ENCODE measurements around the gene SIPA1.
"Not testable (repeated sequence)": the region's sequence is repeated elsewhere in the genome, so short reads cannot be mapped to it uniquely, and the experiment has no call there.

SIPA1 gene

DNA sequence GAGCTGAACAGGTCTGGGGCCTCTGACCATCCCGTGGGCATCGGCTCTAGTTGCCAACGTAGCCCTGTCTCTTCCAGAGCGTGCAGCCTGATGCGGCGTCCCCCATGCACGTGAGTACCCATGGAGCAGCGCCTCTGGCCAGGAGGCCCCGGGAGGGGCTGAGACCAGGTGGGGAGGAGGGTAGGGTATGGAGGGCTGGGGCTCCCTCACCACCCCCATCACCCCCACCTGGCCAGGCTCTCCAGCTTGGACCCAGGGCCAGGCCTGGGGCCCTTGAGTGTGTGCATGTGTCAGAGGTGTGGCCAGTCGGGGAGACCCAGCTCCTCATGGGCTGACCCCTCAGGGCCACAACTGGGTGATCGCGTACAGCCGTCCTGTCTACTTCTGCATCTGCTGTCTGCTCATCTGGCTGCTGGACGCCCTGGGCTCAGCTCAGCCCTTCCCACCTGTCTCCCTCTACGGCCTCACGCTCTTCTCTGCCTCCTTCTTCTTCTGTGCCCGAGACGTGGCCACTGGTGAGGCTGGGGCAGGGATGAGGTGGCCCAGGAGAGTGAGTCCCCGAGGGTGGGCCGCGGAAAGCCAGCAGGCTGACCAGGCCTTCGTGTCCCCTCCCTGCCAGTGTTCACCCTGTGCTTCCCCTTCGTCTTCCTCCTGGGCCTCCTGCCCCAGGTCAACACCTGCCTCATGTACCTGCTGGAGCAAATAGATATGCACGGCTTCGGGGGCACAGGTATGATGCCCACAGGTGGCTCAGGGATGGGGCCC is 13.9 kb upstream of the SIPA1 start:
- DNase-seq = no peak

GRCh38 chr11:65624931-65625627 is 12.8 kb upstream of the SIPA1 start:
- DNase-seq = no peak

DNA sequence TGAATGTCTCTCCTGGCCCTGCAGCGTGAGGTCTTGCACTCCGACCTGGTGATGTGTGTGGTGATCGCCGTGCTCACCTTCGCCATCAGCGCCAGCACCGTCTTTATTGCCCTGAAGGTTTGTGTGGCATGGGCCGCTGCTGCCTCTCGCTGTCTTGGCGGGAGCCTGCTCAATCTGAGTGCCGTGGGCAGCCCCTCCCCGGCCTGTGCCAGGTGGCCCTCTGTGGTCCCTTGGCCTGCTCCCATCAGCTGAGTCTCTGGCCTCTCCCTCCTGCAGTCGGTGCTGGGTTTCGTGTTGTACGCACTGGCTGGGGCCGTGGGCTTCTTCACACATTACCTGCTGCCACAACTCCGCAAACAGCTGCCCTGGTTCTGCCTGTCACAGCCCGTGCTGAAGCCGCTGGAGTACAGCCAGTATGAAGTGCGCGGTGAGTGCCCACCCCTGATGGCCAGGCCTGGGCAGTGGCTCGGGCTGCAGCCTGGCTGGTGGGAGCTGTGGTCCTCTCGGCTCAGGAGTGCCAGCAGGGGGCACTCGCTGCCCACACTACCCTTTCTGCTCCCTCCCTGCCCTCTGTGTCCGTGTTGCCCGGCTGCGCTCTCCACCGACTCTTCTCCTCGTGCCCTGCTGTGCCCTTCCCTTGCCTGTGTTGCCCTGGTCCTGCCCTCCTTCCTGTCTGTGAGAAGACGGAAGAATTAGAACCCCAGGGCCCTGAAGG is 12.1 kb upstream of the SIPA1 start:
- DNase-seq = peak; percentile 97

- DNase-seq = no peak
Measured at GRCh38 chr11:65627202-65627601, 10.7 kb upstream of the SIPA1 start.

DNA sequence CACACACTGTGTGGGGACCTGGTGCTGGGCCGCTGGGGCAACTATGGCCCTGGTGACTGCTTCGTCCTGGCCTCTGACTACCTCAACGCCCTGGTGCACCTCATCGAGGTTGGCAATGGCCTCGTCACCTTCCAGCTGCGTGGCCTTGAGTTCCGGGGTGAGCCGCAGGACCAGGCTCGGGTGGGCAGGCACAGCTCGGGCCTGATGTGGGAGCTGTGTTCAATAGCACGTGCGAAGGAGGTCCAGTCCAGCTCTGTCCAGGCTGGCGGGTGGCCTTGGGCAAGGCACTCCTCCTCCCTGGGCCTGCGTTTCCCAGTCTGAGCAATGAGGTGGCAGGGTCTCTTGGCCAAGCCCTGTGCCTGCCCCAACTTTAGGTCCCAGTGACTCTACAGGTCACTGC is 8.3 kb upstream of the SIPA1 start:
- no peak for DNase-seq

DNA sequence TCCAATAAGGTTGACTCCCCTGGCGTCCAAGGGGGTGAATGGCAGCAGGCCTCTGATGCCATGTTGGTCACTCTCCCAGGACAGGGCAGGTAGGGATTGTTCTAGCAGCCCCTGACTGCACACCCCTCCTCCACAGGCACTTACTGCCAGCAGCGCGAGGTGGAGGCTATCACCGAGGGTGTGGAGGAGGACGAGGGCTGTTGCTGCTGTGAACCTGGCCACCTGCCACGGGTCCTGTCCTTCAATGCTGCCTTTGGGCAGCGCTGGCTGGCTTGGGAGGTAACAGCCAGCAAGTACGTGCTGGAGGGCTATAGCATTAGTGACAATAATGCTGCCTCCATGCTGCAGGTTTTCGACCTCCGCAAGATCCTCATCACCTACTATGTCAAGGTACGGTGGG is 7.7 kb upstream of the SIPA1 start:
- no peak for DNase-seq

DNA sequence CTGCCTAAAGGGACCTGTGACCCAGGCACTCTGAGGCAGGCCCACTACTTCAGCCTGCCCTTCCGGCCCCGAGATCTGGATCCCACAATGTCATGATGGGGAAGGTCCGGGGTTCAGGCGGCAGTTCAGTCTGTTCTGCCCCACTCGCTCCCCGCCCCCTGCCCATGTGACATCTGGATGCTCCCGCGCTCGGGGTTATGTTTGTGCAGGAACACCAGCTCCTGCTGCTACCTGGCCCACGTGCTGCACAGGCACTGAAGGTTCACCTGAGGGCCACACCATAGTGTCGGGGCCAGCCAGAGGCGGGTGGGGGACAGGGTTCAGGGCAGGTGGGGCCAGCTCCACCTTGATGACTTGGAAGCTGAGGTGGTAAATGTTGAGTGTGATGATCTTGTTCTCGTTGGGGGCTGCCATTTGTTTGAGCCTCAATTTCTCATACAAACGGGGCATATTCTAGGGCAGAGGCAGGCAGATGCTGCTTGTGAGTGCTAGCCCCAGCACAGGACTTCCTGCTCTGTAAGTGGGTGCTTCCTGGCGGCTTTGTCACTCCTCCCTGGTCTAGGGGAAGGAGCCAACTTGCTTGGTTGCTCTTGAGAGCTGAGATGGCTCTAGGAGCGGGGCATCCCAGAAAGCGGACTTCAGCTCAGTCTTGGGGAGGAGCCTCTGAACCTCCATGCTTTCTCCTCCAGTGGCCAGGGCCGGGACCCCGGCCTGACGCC is 4.4 kb upstream of the SIPA1 start:
- DNase-seq = no peak

GRCh38 chr11:65634109-65634436 is 3.8 kb upstream of the SIPA1 start:
- no peak for DNase-seq

DNA sequence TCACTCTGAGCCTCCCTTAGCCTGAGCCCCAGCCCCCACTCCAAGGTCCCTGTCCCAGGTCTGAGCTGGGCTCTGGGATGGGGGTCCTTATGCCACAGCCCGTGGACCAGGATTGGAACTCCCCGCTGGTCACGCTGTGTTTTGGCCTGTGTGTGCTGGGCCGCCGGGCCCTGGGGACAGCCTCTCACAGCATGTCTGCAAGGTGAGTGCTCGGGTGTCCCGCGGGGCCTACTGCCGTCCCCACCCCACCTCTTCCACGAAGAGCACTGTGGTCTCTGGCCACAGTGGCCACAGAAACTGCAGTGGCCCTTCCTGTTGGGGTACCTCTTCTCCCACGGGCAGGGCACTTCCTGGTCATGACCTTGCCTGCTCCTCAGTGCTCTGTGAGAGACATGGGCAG is 3.5 kb upstream of the SIPA1 start:
- DNase-seq = no peak

DNA sequence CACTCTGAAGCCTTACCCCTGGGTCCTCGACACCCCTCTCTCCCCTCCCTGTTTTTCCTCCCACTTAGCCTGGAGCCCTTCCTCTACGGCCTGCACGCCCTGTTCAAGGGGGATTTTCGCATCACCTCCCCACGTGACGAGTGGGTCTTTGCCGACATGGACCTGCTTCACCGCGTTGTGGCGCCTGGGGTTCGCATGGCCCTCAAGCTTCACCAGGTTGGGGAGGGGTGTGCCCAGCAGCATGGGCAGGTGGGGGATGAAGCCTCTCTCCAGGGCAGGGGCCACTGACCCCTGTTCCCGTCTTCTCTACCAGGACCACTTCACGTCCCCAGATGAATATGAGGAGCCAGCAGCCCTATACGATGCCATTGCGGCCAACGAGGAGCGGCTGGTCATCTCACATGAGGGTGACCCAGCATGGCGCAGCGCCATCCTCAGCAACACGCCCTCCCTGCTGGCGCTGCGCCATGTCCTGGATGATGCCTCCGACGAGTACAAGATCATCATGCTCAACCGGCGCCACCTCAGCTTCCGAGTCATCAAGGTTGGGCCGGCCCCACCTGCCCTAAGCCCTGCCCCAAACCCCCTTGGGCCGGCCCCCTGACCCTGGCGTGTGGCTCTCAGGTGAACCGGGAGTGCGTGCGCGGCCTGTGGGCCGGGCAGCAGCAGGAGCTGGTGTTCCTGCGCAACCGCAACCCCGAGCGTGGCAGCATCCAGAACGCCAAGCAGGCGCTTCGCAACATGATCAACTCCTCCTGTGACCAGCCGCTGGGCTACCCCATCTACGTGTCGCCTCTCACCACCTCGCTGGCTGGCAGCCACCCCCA is 2.8 kb upstream of the SIPA1 start:
- DNase-seq = no peak

DNA sequence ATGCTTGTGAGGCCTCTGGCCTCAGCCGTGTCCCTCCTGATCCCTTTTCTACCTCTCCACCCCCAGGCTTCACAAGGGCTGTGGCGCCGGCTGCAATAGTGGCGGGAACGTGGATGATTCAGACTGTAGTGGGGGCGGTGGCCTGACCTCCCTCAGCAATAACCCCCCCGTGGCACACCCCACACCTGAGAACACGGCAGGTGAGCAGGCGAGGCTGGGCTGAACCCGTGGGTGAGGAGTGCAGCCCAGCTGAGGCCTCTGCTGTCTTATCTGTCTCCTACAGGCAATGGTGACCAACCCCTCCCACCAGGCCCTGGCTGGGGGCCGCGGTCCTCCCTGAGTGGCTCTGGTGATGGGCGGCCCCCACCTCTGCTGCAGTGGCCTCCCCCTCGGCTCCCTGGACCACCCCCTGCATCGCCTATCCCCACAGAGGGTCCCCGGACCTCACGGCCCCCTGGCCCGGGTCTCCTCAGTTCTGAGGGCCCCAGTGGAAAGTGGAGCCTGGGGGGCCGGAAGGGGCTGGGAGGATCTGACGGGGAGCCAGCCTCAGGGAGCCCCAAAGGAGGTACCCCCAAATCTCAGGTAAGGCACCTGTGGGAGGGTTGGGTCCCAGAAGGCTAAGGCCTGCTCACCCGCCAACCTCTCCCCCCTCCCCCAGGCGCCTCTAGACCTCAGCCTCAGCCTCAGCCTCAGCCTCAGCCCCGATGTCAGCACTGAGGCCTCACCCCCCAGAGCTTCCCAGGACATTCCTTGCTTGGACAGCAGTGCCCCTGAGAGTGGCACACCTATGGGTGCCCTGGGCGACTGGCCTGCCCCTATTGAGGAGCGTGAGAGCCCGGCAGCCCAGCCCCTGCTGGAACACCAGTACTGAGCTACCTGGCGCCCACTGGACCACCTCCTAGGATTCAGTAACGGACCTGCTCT is 1.5 kb upstream of the SIPA1 start:
- no peak for DNase-seq

DNA sequence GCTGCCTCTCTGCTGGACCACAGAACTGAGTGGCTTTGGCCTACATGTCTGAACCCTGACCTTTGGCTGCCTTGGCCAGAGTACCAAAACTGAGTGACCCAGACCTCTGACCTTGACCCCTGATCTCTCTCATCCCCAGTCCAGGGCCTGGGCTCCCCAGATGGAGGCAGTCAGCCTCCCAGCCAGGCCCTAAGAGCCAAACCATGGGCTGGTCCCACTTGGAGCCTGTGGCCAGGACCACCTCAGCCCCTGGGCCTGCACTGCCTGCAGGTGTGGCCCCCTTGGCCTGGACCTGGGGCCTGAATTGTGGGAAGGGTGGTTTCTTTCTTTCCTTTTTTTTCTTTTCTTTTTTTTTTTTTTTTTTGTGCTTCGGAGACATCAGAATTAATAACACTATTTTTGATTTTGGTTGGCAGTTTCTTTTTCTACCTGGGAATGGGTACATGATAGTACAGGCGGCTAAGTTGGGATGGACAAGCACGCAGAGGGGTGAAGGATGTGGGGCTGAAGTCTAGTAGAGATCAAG is 806 bp upstream of the SIPA1 start:
- DNase-seq = no peak

- not testable (repeated sequence) for DNase-seq
Measured at GRCh38 chr11:65639228-65639597, 1.3 kb downstream of the SIPA1 start.

- DNase-seq = no peak
Measured at GRCh38 chr11:65639623-65640482, 2.0 kb downstream of the SIPA1 start.

- no peak for DNase-seq
Measured at GRCh38 chr11:65640483-65641296, 2.8 kb downstream of the SIPA1 start.

DNA sequence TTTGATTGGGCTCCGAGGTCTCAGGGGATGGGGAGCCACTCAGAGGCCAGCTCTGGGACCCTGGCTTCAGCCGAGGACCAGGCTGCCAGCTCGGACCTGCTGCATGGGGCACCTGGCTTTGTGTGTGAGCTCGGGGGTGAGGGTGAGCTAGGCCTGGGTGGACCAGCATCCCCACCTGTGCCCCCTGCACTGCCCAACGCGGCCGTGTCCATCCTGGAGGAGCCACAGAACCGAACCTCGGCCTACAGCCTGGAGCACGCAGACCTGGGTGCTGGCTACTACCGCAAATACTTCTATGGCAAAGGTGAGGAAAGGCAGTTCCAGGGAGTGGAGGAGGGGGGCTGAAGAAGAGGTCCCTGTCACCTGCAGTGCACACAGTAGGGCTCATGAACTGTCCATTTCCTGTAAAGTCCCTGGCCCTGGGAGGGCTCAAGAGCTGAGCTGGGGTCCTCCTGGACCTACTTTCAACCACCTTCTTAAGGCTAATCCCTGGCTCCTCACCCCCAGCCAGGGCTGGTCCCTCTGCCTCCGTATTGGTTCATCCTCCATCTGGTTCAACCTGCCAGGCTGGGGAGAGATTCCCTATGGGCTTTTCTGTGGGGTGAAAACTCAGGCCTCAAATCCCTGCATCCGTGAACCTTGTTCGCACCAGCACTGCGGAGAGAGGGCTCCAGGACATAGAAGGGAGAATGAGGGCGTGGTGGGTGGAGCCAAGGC is 3.6 kb downstream of the SIPA1 start:
- no peak for DNase-seq

DNA sequence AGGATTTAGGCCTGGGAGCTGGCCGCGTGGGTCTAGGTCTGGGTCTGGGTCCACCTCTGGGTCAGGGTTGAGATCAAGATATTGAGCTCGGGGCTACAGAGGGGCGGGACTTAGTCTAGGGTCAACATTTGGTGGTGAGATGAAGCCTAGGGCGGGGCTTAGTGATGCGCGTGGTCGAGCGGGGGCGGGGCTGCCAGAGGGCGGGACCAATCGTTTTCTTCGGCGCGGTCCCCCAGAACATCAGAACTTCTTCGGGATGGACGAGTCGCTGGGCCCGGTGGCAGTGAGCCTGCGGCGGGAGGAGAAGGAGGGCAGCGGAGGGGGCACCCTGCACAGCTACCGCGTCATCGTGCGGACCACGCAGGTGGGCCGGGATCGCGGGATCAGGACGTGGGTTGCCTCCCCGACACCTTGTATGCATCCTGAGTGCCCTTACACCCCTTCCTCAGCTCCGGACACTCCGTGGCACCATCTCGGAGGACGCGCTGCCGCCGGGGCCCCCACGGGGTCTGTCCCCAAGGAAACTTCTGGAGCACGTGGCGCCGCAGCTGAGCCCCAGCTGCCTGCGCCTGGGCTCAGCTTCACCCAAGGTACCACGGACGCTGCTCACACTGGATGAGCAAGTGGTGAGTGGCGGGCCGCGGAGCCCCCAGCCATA is 4.2 kb downstream of the SIPA1 start:
- DNase-seq = no peak

- DNase-seq = peak; percentile 67
Measured at GRCh38 chr11:65643971-65644370, 6.1 kb downstream of the SIPA1 start.

Data from 8988T (cell line).